ENCODE results near the gene RELN.

- TF ChIP-seq, protein P1, sequence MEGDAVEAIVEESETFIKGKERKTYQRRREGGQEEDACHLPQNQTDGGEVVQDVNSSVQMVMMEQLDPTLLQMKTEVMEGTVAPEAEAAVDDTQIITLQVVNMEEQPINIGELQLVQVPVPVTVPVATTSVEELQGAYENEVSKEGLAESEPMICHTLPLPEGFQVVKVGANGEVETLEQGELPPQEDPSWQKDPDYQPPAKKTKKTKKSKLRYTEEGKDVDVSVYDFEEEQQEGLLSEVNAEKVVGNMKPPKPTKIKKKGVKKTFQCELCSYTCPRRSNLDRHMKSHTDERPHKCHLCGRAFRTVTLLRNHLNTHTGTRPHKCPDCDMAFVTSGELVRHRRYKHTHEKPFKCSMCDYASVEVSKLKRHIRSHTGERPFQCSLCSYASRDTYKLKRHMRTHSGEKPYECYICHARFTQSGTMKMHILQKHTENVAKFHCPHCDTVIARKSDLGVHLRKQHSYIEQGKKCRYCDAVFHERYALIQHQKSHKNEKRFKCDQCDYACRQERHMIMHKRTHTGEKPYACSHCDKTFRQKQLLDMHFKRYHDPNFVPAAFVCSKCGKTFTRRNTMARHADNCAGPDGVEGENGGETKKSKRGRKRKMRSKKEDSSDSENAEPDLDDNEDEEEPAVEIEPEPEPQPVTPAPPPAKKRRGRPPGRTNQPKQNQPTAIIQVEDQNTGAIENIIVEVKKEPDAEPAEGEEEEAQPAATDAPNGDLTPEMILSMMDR (conservative IDR thresholded peaks at IDR 0.05; ENCODE audit: low read depth, low read length) = no peak
- TF ChIP-seq EZH2phosphoT487 (IDR thresholded peaks at IDR 0.05; ENCODE audit: borderline replicate concordance, low read length) = no peak
- no peak for TF ChIP-seq EZH2 (IDR thresholded peaks at IDR 0.05; ENCODE audit: low read length, unreplicated experiment)
These were observed 51.8 kb downstream of the RELN start for GRCh38 chr7:103937680-103938079.
